ENCODE measurements around the gene SOX5. TPM values are rescaled to one million over a fixed set of nuclear protein-coding genes. Genes with fewer than 3 reads are reported as not detected.

The SOX5 gene
- total and polyA plus RNA-seq, 2 donors (not counting 1 experiment from before 2014, with no cell fraction given) = 3.9 to 17.2 TPM

DNA sequence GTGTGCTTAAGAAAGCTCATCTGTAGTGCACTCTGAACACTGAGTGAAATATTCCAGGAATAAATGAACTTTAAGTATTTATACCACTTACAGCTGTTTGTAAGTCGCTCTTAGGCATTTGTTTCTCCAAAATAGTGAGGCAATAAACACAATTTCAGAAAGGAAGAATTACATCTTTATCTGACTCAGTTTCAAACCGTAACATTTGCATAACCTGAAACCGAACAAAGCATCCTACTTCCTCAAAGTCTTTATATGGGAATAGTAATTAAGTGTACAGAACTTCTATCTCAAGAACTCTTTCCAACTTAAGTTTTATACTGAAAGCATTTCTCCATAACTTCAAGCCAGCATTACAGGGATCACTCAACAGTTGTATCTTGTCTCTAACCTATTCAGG, 58.4 kb downstream of the SOX5 start:
- H3K9me3 ChIP-seq (ENCODE audit: control extremely low read depth in 1 of 3, control insufficient read depth in 2 of 3, insufficient read depth in 1 of 3, low read length in 2 of 3) = no peaks in the 10 kb centered on the region
- ATAC-seq (ENCODE audit: low read depth) = no peak
- intact Hi-C loops (cut with micrococcal nuclease) = no loop called here
- Mint-ChIP-seq H3K9me3 (ENCODE audit: insufficient read depth) (no peaks in the 10 kb centered on the region), H3K4me1 (peaks cover 7% of the 10 kb centered on the region), H3K4me3 (no peak overlapping the region), H3K27ac (no peak overlapping the region), H3K27me3 (no peaks in the 10 kb centered on the region)
- no CpG with 5 or more reads among the region's 3 CpGs for WGBS (ENCODE audit: insufficient coverage)
- H3K27ac ChIP-seq (ENCODE audit: low read length in 2 of 2) = no peak overlapping the region
- H3K4me1 ChIP-seq (ENCODE audit: control insufficient read depth in 2 of 2, insufficient read depth in 2 of 2, low read length in 2 of 2) = no peaks in the 10 kb centered on the region
- ChIA-PET POLR2A (no interaction called here), CTCF (no interaction called here)
- H3K4me2 ChIP-seq (replicated peaks; ENCODE audit: low read depth, low read length, poor library complexity, severe bottlenecking) = no peak overlapping the region
- H3K9ac ChIP-seq (ENCODE audit: low read length) = no peak overlapping the region
- DNase-seq = no peak
- H2AFZ ChIP-seq (ENCODE audit: insufficient read depth, low read depth, low read length, poor library complexity, severe bottlenecking) = no peak overlapping the region
- TF ChIP-seq, protein P1, sequence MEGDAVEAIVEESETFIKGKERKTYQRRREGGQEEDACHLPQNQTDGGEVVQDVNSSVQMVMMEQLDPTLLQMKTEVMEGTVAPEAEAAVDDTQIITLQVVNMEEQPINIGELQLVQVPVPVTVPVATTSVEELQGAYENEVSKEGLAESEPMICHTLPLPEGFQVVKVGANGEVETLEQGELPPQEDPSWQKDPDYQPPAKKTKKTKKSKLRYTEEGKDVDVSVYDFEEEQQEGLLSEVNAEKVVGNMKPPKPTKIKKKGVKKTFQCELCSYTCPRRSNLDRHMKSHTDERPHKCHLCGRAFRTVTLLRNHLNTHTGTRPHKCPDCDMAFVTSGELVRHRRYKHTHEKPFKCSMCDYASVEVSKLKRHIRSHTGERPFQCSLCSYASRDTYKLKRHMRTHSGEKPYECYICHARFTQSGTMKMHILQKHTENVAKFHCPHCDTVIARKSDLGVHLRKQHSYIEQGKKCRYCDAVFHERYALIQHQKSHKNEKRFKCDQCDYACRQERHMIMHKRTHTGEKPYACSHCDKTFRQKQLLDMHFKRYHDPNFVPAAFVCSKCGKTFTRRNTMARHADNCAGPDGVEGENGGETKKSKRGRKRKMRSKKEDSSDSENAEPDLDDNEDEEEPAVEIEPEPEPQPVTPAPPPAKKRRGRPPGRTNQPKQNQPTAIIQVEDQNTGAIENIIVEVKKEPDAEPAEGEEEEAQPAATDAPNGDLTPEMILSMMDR (IDR thresholded peaks at IDR 0.05) = no peak
- no peak for TF ChIP-seq EZH2 (IDR thresholded peaks at IDR 0.05; ENCODE audit: borderline replicate concordance, insufficient read depth, low read depth, low read length, poor library complexity, severe bottlenecking)
- no peak overlapping the region for H3K4me3 ChIP-seq (ENCODE audit: control extremely low read depth in 1 of 5, extremely low read depth in 1 of 5, insufficient read depth in 1 of 5, low read depth in 2 of 5, low read length in 4 of 5)
- no peaks in the 10 kb centered on the region for H3K27me3 ChIP-seq (replicated peaks in 1 of 4; ENCODE audit: control extremely low read depth in 1 of 4, control insufficient read depth in 3 of 4, insufficient read depth in 4 of 4, low read length in 3 of 4)
- H4K20me1 ChIP-seq (ENCODE audit: control insufficient read depth, insufficient read depth, low read length, poor library complexity, severe bottlenecking) = no peaks in the 10 kb centered on the region
- no peaks in the 10 kb centered on the region for H3K79me2 ChIP-seq (ENCODE audit: control insufficient read depth, insufficient read depth, low read length)
- H3K36me3 ChIP-seq (replicated peaks in 1 of 2; ENCODE audit: control extremely low read depth in 1 of 2, control insufficient read depth in 1 of 2, extremely low read depth in 1 of 2, insufficient read depth in 2 of 2, low read length in 1 of 2) = no peaks in the 10 kb centered on the region

DNA sequence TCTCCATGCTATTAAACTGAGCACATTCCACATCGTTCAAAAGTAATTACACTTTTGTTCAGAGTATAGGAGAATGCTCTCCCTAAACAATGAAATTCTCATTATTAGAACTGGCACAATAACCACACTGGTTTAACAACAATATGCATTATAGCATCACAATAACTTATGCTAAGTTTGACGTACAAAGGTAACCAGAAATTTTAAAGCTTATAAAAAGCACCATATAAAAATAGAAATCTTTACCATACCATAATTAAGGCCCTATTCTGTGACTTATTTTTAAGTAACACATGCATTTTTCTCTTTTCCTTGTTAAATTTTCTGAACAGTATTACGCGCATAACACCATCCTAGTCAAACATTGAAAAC, 60.4 kb downstream of the SOX5 start:
- no peaks in the 10 kb centered on the region for H3K27me3 Mint-ChIP-seq
- no peaks in the 10 kb centered on the region for H3K27me3 ChIP-seq (replicated peaks in 1 of 4; ENCODE audit: control extremely low read depth in 1 of 4, control insufficient read depth in 3 of 4, insufficient read depth in 4 of 4, low read length in 3 of 4)
- no peaks in the 10 kb centered on the region for H3K79me2 ChIP-seq (ENCODE audit: control insufficient read depth, insufficient read depth, low read length)
- H2AFZ ChIP-seq (ENCODE audit: insufficient read depth, low read depth, low read length, poor library complexity, severe bottlenecking) = no peak overlapping the region
- intact Hi-C loops (cut with micrococcal nuclease) = no loop called here
- no peaks in the 10 kb centered on the region for H3K9me3 Mint-ChIP-seq (ENCODE audit: insufficient read depth)
- H3K36me3 ChIP-seq (replicated peaks in 1 of 2; ENCODE audit: control extremely low read depth in 1 of 2, control insufficient read depth in 1 of 2, extremely low read depth in 1 of 2, insufficient read depth in 2 of 2, low read length in 1 of 2) = no peaks in the 10 kb centered on the region
- H3K27ac Mint-ChIP-seq = no peak overlapping the region
- WGBS (ENCODE audit: insufficient coverage) = no CpG with 5 or more reads among the region's 4 CpGs
- ChIA-PET CTCF (interaction anchor here (0.6 kb wide), 1 partner anchor 15 kb away, joined by 3 read pairs; no protein-coding TSS in a partner anchor), POLR2A (no interaction called here)
- H3K27ac ChIP-seq (ENCODE audit: low read length in 2 of 2) = no peak overlapping the region
- peaks cover 7% of the 10 kb centered on the region for H3K4me1 Mint-ChIP-seq
- no peak for ATAC-seq (ENCODE audit: low read depth)
- no peak overlapping the region for H3K4me3 ChIP-seq (ENCODE audit: control extremely low read depth in 1 of 5, extremely low read depth in 1 of 5, insufficient read depth in 1 of 5, low read depth in 2 of 5, low read length in 4 of 5)
- H3K4me3 Mint-ChIP-seq = no peak overlapping the region
- H3K9ac ChIP-seq (ENCODE audit: low read length) = no peak overlapping the region
- H3K4me2 ChIP-seq (replicated peaks; ENCODE audit: low read depth, low read length, poor library complexity, severe bottlenecking) = no peak overlapping the region
- no peak for DNase-seq
- TF ChIP-seq EZH2 (IDR thresholded peaks at IDR 0.05; ENCODE audit: borderline replicate concordance, insufficient read depth, low read depth, low read length, poor library complexity, severe bottlenecking) = no peak
- TF ChIP-seq, protein P1 (IDR thresholded peaks at IDR 0.05) = no peak
- no peaks in the 10 kb centered on the region for H4K20me1 ChIP-seq (ENCODE audit: control insufficient read depth, insufficient read depth, low read length, poor library complexity, severe bottlenecking)
- H3K9me3 ChIP-seq (ENCODE audit: control extremely low read depth in 1 of 3, control insufficient read depth in 2 of 3, insufficient read depth in 1 of 3, low read length in 2 of 3) = no peaks in the 10 kb centered on the region
- H3K4me1 ChIP-seq (ENCODE audit: control insufficient read depth in 2 of 2, insufficient read depth in 2 of 2, low read length in 2 of 2) = no peaks in the 10 kb centered on the region

All from B cell (primary cell).